GM15510 (cell line): ENCODE data around the gene PRR11.

Experiments
- POLR2A ChIP-seq: IDR thresholded peaks from 3 replicates; pipeline ENCODE4 v1.6.1; 2011; ENCODE audit warnings: borderline replicate concordance; ENCODE audit not compliant: insufficient read length; ENCODE audit errors: extremely low read depth

The PRR11 gene

GRCh38 chr17:59174671-59175070 is 19.1 kb downstream of the PRR11 start:
- TF ChIP-seq POLR2A: no peak

GRCh38 chr17:59175076-59175475 is 19.5 kb downstream of the PRR11 start:
- TF ChIP-seq POLR2A: no peak

GRCh38 chr17:59178266-59178985 is 22.9 kb downstream of the PRR11 start:
- TF ChIP-seq POLR2A: no peak

- TF ChIP-seq POLR2A: no peak
Measured at GRCh38 chr17:59180626-59181025, 25.1 kb downstream of the PRR11 start.

GRCh38 chr17:59181481-59181880 is 25.9 kb downstream of the PRR11 start:
- TF ChIP-seq POLR2A: no peak

GRCh38 chr17:59185997-59186396 is 30.5 kb downstream of the PRR11 start:
- no peak for TF ChIP-seq POLR2A

- TF ChIP-seq POLR2A: no peak
Measured at GRCh38 chr17:59186850-59187249, 31.3 kb downstream of the PRR11 start.

- no peak for TF ChIP-seq POLR2A
Measured at GRCh38 chr17:59190806-59191205, 35.3 kb downstream of the PRR11 start.

- no peak for TF ChIP-seq POLR2A
Measured at GRCh38 chr17:59193336-59193862, 37.9 kb downstream of the PRR11 start.

GRCh38 chr17:59199398-59199797 is 43.9 kb downstream of the PRR11 start:
- TF ChIP-seq POLR2A: no peak

GRCh38 chr17:59202320-59202719 is 46.8 kb downstream of the PRR11 start:
- no peak for TF ChIP-seq POLR2A

- TF ChIP-seq POLR2A: no peak
Measured at GRCh38 chr17:59219370-59219769, 63.8 kb downstream of the PRR11 start.

GRCh38 chr17:59219992-59220327 is 64.4 kb downstream of the PRR11 start:
- no peak for TF ChIP-seq POLR2A

GRCh38 chr17:59220328-59221158 is 65.0 kb downstream of the PRR11 start, which contains the start of gene GDPD1:
GDPD1 (plus strand) TSS chr17:59220511; CDS start chr17:59220610, 99 bp downstream.
- TF ChIP-seq POLR2A: peak; percentile 57

GRCh38 chr17:59221159-59221847 is 65.8 kb downstream of the PRR11 start:
- TF ChIP-seq POLR2A: no peak

GRCh38 chr17:59223813-59224212 is 68.3 kb downstream of the PRR11 start:
- no peak for TF ChIP-seq POLR2A

- no peak for TF ChIP-seq POLR2A
Measured at GRCh38 chr17:59230764-59231163, 75.2 kb downstream of the PRR11 start.
